ENCODE data around the gene MIF.

GRCh38 chr22:23875801-23876200 lies 18.4 kb upstream of the MIF start:
- TF ChIP-seq CTCF (IDR thresholded peaks at IDR 0.05) (no peak), POLR2A (IDR thresholded peaks at IDR 0.05) (no peak)
